H1 (cell line): ENCODE results near the gene CFAP91.

ENCODE experiments used
- ATF2 ChIP-seq: IDR thresholded peaks from 2 replicates; pipeline ENCODE4 v1.6.1; 2012; ENCODE audit warnings: low read length, inconsistent platforms
- CTCF ChIP-seq, 3 experiments: IDR thresholded peaks; 1 replicate in 2 of 3; 2 replicates in 1 of 3; pipeline versions ENCODE4 v1.5.1 to v1.6.1; 2011; ENCODE audit warnings: low read length in 3 of 3, mild to moderate bottlenecking in 3 of 3, inconsistent platforms in 2 of 3, low read depth in 1 of 3, moderate library complexity in 1 of 3; ENCODE audit not compliant: insufficient read depth in 1 of 3; ENCODE audit errors: control extremely low read depth in 1 of 3
- EZH2 ChIP-seq: fragments of 200-600 bp; sonication (generic); IDR thresholded peaks from 2 replicates; pipeline ENCODE4 v1.7.1; 2012; ENCODE audit warnings: low read depth, mild to moderate bottlenecking, moderate library complexity, low read length, inconsistent platforms; ENCODE audit not compliant: severe bottlenecking
- MAFK ChIP-seq: IDR thresholded peaks from 2 replicates; pipeline ENCODE4 v1.6.1; 2012; ENCODE audit warnings: low read depth, mild to moderate bottlenecking, improper control_type of control experiment, low read length
- NRF1 ChIP-seq: IDR thresholded peaks from 2 replicates; pipeline ENCODE4 v1.6.1; 2011; ENCODE audit warnings: mild to moderate bottlenecking, low read depth, low read length, improper control_type of control experiment
- POU5F1 ChIP-seq: IDR thresholded peaks from 2 replicates; pipeline ENCODE4 v1.6.1; 2011; ENCODE audit warnings: low read depth, mild to moderate bottlenecking, low read length, moderate library complexity

GRCh38 chr3:119658994-119659393 is 43.8 kb upstream of the CFAP91 start:
- TF ChIP-seq EZH2 (no peak), CTCF (IDR thresholded peaks at IDR 0.05; ENCODE audit: control extremely low read depth in 1 of 3, insufficient read depth in 1 of 3, low read depth in 1 of 3, low read length in 3 of 3) (no peak), NRF1 (no peak), ATF2 (no peak), MAFK (no peak), POU5F1 (no peak)
